GM18526 (cell line): ENCODE measurements around the gene FAM110A.

Source experiments
- POLR2A ChIP-seq: IDR thresholded peaks from 3 replicates; pipeline ENCODE4 v1.6.1; 2011; ENCODE audit not compliant: insufficient read length; ENCODE audit errors: extremely low read depth

Gene FAM110A

GRCh38 chr20:856361-856775 is 22.9 kb downstream of the FAM110A start:
- no peak for TF ChIP-seq POLR2A

DNA sequence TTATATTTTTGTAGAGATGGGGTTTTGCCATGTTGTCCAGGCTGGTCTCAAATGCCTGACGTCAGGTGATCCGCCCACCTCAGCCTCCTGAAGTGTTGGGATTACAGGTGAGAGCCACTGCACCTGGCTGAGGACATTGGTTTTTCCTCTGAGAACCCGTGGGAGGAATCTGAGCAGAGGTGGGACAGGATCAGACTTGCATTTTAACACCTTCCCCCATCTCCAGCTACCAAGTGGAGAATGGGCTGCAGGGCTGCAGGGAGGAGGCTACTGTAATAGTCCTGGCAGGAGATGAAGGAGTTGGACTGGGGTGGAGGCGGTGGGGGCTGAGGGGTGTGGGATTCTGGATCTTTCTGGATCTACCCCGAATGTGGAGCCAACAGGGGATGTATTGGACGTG is 24.5 kb downstream of the FAM110A start:
- no peak for TF ChIP-seq POLR2A

DNA sequence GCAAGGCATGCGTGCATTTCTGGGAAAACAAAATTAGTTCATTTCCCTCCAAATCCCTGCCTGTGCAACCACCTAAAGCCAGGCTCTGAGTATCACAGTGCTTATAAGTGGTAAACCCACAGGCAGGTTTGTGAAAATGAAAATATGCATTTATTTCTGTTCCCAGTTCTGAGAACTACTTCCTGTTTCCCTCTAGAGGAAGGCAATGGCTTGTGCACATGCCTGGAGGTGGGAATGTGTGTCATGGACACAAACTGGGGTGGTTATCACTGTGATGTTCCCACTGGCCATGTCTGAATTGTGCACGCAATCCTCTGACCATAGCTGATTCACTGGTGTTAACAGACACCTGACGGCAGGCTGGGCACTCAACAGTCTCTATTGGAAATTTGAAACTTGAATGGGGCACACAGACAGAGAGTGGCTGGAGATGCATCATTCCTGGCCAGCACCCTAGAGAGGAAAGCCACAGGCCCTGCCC is 26.3 kb downstream of the FAM110A start:
- TF ChIP-seq POLR2A: no peak

DNA sequence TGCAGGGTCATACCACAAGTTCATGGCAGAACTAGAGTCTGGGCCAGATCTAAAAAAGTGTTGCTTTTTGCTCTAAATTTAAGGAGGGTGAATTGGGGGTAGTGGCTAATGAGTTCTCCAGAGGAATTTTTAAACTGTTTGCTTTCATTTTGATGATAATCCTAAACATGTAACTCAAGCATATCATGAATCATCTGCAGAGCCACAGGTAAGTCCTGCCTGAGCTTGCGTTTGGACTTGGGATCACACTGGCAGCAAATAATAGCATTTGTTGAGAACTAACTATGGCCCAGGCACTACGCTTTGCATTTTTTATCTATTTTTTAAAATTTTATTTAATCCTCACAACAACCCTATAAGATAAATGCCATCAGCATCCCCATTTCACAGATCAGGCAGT is 27.4 kb downstream of the FAM110A start:
- TF ChIP-seq POLR2A: no peak

DNA sequence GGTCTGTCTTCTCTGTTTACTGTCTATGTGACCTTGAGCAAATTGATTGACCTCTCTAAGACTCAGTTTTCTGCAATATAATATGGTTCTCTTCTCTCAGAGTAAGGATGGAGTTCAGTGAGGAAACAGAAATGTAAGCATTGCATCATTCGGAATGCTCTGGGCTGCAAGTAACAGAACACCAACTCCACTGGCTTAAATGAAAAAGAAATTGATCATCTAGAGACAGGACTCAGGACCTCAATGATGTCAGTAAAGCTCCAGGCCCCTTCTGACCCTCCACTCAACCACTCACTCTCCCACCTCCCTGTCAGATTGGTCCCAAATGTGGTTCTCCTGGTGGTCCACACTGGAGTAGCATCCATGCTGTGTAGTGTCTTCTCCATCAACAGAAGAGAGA is 31.9 kb downstream of the FAM110A start:
- no peak for TF ChIP-seq POLR2A

GRCh38 chr20:868279-868678 is 34.8 kb downstream of the FAM110A start:
- no peak for TF ChIP-seq POLR2A

- TF ChIP-seq POLR2A: no peak
Observed at GRCh38 chr20:869606-870005, 36.1 kb downstream of the FAM110A start.

- no peak for TF ChIP-seq POLR2A
Observed at GRCh38 chr20:870758-871157, 37.2 kb downstream of the FAM110A start.

DNA sequence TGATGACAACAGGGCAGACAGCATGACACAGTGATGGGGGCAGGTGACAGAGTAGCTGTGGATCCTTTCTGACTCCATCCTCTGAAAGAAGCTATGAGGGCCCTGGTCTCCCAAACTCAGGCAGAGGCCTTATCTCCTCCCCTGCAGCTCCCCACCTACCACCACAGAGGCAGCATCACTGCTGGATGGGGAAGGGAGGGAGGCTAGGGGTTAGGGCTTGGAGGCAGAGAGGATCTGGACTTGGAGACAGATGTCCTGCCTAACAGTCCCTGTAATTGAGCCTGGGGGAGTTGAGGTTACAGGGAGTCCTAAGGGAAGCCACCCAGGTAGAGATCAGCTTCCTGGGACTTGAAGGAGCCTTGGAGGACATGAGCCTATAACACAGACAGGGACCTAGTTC is 37.9 kb downstream of the FAM110A start:
- no peak for TF ChIP-seq POLR2A

GRCh38 chr20:871948-872347 is 38.4 kb downstream of the FAM110A start:
- TF ChIP-seq POLR2A: no peak

- TF ChIP-seq POLR2A: no peak
Observed at GRCh38 chr20:872855-873520, 39.5 kb downstream of the FAM110A start.

DNA sequence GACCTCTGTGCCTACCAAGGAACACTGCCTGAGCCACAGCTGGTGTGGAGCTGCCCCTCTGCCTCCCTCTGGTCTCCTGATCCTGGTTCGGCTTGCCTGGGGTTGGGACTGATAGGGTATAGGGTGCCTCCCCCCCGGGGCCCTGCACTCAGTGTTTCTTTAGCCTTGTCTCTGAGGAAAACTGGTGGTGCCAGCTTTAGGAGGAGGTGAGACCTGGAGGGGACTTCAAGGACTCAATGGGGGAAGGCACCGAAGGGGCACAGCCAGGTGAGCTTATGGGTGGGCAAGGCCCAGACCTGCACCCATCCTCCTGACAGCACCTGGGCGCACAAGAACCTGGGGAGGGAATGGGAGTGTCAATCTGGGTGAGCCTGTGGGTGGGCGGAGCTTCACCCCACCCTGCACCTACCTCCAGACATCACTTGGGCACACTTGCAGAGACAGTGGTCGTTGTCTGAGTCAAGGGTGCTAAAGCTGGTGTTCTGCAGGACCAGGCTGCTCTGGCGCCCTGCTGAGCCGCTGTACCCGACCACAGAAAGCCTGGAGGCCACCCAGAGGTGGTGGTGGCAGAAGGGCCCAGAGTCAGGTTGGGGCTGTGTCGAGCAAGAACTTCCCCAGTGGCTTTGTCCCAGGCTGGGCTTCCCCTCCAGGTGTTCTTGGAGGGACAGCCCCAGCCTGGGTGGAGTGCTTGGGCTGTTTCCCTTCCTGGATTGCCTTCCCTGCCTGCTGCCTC is 40.5 kb downstream of the FAM110A start:
- TF ChIP-seq POLR2A: no peak

- TF ChIP-seq POLR2A: no peak
Observed at GRCh38 chr20:875115-875514, 41.6 kb downstream of the FAM110A start.

GRCh38 chr20:877814-878213 is 44.3 kb downstream of the FAM110A start:
- no peak for TF ChIP-seq POLR2A

- no peak for TF ChIP-seq POLR2A
Observed at GRCh38 chr20:878511-879307, 45.2 kb downstream of the FAM110A start.

- no peak for TF ChIP-seq POLR2A
Observed at GRCh38 chr20:879626-880025, 46.1 kb downstream of the FAM110A start.
